RWPE2 (cell line): ENCODE results near the gene UCN.
"Not testable (repeated sequence)": the region's sequence is repeated elsewhere in the genome, so short reads cannot be mapped to it uniquely, and the experiment has no call there.

Experiments
- ATAC-seq: fragments of 200-7000 bp; cut with Tn5 transposase; 3 replicates; pipeline ENCODE4 v1.9.1; 2021; ENCODE audit warnings: low read depth
- DNase-seq: peaks from one replicate; pipeline ENCODE4 v3.0.0-alpha.2; 2020; ENCODE audit warnings: low spot score
- H3K27ac ChIP-seq: fragments of 450-650 bp; 2 replicates; pipeline ENCODE4 v1.5.1; 2017; ENCODE audit warnings: mild to moderate bottlenecking; ENCODE audit not compliant: poor library complexity, severe bottlenecking
- H3K27me3 ChIP-seq: fragments of 250-450 bp; sonication (Bioruptor Pico); 2 replicates; pipeline ENCODE4 v1.5.1; 2021; ENCODE audit warnings: mild to moderate bottlenecking, moderate library complexity; ENCODE audit not compliant: insufficient read depth, poor library complexity, severe bottlenecking
- H3K36me3 ChIP-seq: fragments of 250-450 bp; sonication (Bioruptor Pico); 2 replicates; pipeline ENCODE4 v1.5.1; 2020; ENCODE audit warnings: low read depth, mild to moderate bottlenecking, moderate library complexity
- H3K4me1 ChIP-seq: fragments of 250-450 bp; sonication (Bioruptor Pico); 2 replicates; pipeline ENCODE4 v1.5.1; 2021; ENCODE audit warnings: mild to moderate bottlenecking, moderate library complexity; ENCODE audit not compliant: insufficient read depth, poor library complexity, severe bottlenecking
- H3K4me3 ChIP-seq: fragments of 250-450 bp; sonication (Bioruptor Pico); 2 replicates; pipeline ENCODE4 v1.5.1; 2021; ENCODE audit warnings: mild to moderate bottlenecking, moderate library complexity; ENCODE audit not compliant: severe bottlenecking
- H3K9me3 ChIP-seq: fragments of 250-450 bp; sonication (Bioruptor Pico); 2 replicates; pipeline ENCODE4 v1.5.1; 2021; ENCODE audit warnings: mild to moderate bottlenecking, moderate library complexity; ENCODE audit not compliant: severe bottlenecking
- CTCF ChIP-seq: fragments of 450-650 bp; IDR thresholded peaks from one replicate; pipeline ENCODE4 v1.5.1; 2017; ENCODE audit warnings: mild to moderate bottlenecking, moderate library complexity; ENCODE audit not compliant: poor library complexity, severe bottlenecking

Gene UCN

GRCh38 chr2:27271631-27272340 lies 36.5 kb downstream of the UCN start:
- Histone ChIP-seq H3K4me3 (no peak overlapping the region), H3K9me3 (no peaks in the 10 kb centered on the region), H3K4me1 (no peaks in the 10 kb centered on the region), H3K27ac (no peak overlapping the region), H3K27me3 (peaks cover 2% of the 10 kb centered on the region), H3K36me3 (no peaks in the 10 kb centered on the region)
- ATAC-seq (no peak), DNase-seq (no peak)
- TF ChIP-seq CTCF: no peak

- H3K4me1 ChIP-seq: no peaks in the 10 kb centered on the region
- no peak for ATAC-seq
- peaks cover 10% of the 10 kb centered on the region for H3K27me3 ChIP-seq
- no peak for DNase-seq
- no peaks in the 10 kb centered on the region for H3K9me3 ChIP-seq
- no peaks in the 10 kb centered on the region for H3K36me3 ChIP-seq
- no peak for TF ChIP-seq CTCF
- no peak overlapping the region for H3K27ac ChIP-seq
- no peak overlapping the region for H3K4me3 ChIP-seq
Observed at GRCh38 chr2:27270670-27271069, 37.6 kb downstream of the UCN start.

- H3K27me3 ChIP-seq: peaks cover 15% of the 10 kb centered on the region
- no peak overlapping the region for H3K4me3 ChIP-seq
- H3K4me1 ChIP-seq: no peaks in the 10 kb centered on the region
- no peaks in the 10 kb centered on the region for H3K9me3 ChIP-seq
- H3K27ac ChIP-seq: no peak overlapping the region
- H3K36me3 ChIP-seq: no peaks in the 10 kb centered on the region
- no peak for TF ChIP-seq CTCF
- no peak for ATAC-seq
- DNase-seq: no peak
Observed at GRCh38 chr2:27270131-27270530, 38.1 kb downstream of the UCN start.

- peaks cover 34% of the 10 kb centered on the region for H3K27me3 ChIP-seq
- H3K27ac ChIP-seq, H3K4me3 ChIP-seq, H3K4me1 ChIP-seq, DNase-seq, ATAC-seq, H3K9me3 ChIP-seq, H3K36me3 ChIP-seq: not testable (repeated sequence)
Observed at GRCh38 chr2:27268296-27268695, 39.9 kb downstream of the UCN start.

- H3K4me3 ChIP-seq: no peak overlapping the region
- peaks cover 60% of the 10 kb centered on the region for H3K27me3 ChIP-seq
- ATAC-seq: no peak
Observed at GRCh38 chr2:27265536-27265870, 42.7 kb downstream of the UCN start.

More at GRCh38 chr2:27265536-27265870, 42.7 kb downstream of the UCN start:
- Histone ChIP-seq H3K27ac (no peak overlapping the region), H3K4me1 (no peaks in the 10 kb centered on the region), H3K9me3 (no peaks in the 10 kb centered on the region), H3K36me3 (no peaks in the 10 kb centered on the region)
- no peak for TF ChIP-seq CTCF
- no peak for DNase-seq
